GM21786 (cell line): ENCODE data around the gene RPRML.
"Not testable (repeated sequence)": the region's sequence is repeated elsewhere in the genome, so short reads cannot be mapped to it uniquely, and the experiment has no call there.

Experiments
- ATAC-seq: cut with Tn5 transposase; IDR thresholded peaks from one replicate; pipeline ENCODE4 v1.9.1; 2021; ENCODE audit not compliant: unreplicated experiment

RPRML gene

GRCh38 chr17:46976626-46977270 lies 2.3 kb downstream of the RPRML start:
- ATAC-seq, result no peak

GRCh38 chr17:46975287-46975686 lies 3.8 kb downstream of the RPRML start:
- no peak for ATAC-seq

GRCh38 chr17:46974086-46974485 lies 5.0 kb downstream of the RPRML start:
- no peak for ATAC-seq

GRCh38 chr17:46972346-46972745 lies 6.7 kb downstream of the RPRML start:
- no peak for ATAC-seq

- no peak for ATAC-seq
Observed at GRCh38 chr17:46971647-46972300, 7.3 kb downstream of the RPRML start.

- no peak for ATAC-seq
Observed at GRCh38 chr17:46968896-46969295, 10.2 kb downstream of the RPRML start.

- no peak for ATAC-seq
Observed at GRCh38 chr17:46968224-46968834, 10.7 kb downstream of the RPRML start.

GRCh38 chr17:46964315-46965265 lies 14.5 kb downstream of the RPRML start:
- ATAC-seq, result no peak

GRCh38 chr17:46963571-46963970 lies 15.5 kb downstream of the RPRML start:
- no peak for ATAC-seq

- ATAC-seq, result no peak
Observed at GRCh38 chr17:46962374-46962790, 16.7 kb downstream of the RPRML start.

- ATAC-seq, result no peak
Observed at GRCh38 chr17:46960152-46960551, 18.9 kb downstream of the RPRML start.

- ATAC-seq, result no peak
Observed at GRCh38 chr17:46958041-46958591, 20.9 kb downstream of the RPRML start.

GRCh38 chr17:46953191-46953590 lies 25.9 kb downstream of the RPRML start:
- ATAC-seq, result not testable (repeated sequence)

- no peak for ATAC-seq
Observed at GRCh38 chr17:46952115-46952514, 26.9 kb downstream of the RPRML start.

GRCh38 chr17:46951706-46952105 lies 27.3 kb downstream of the RPRML start:
- ATAC-seq, result no peak

- ATAC-seq, result no peak
Observed at GRCh38 chr17:46950997-46951621, 27.9 kb downstream of the RPRML start.

GRCh38 chr17:46950342-46950996 lies 28.6 kb downstream of the RPRML start:
- ATAC-seq, result no peak

GRCh38 chr17:46949291-46950174 lies 29.5 kb downstream of the RPRML start:
- ATAC-seq, result no peak

- ATAC-seq, result no peak
Observed at GRCh38 chr17:46948544-46948943, 30.5 kb downstream of the RPRML start.
